Measurements from ENCODE around the gene HOXB9. TPM values are rescaled to one million over a fixed set of nuclear protein-coding genes. Genes with fewer than 3 reads are reported as not detected.

HOXB9 gene
- 10 to 100 TPM; 57.8 to 70.4 (median 64.7) TPM for polyA plus RNA-seq (ENCODE audit: insufficient read length in 4 of 4)

- DNase-seq (ENCODE audit: low read depth in 4 of 4, low spot score in 2 of 4), result peak in 1 of 4 donors; percentile 67
Observed at GRCh38 chr17:48626245-48627117, at the start of gene HOXB9. TSS of gene HOXB9 (minus strand) at chr17:48626358. CDS start at chr17:48626269, 89 bp downstream.

- DNase-seq (ENCODE audit: low read depth in 4 of 4, low spot score in 2 of 4), result no peak
Observed at GRCh38 chr17:48672340-48672739, 46.2 kb upstream of the HOXB9 start.

GRCh38 chr17:48671697-48672171 lies 45.6 kb upstream of the HOXB9 start:
- DNase-seq (ENCODE audit: low read depth in 4 of 4, low spot score in 2 of 4), result peak; percentile 52 to 73 (median 56)

GRCh38 chr17:48663134-48663924 lies 37.2 kb upstream of the HOXB9 start:
- no peak for DNase-seq (ENCODE audit: low read depth in 4 of 4, low spot score in 2 of 4)

GRCh38 chr17:48655913-48656312 lies 29.8 kb upstream of the HOXB9 start:
- DNase-seq (ENCODE audit: low read depth in 4 of 4, low spot score in 2 of 4), result no peak

GRCh38 chr17:48649741-48650140 lies 23.6 kb upstream of the HOXB9 start:
- no peak for DNase-seq (ENCODE audit: low read depth in 4 of 4, low spot score in 2 of 4)

- no peak for DNase-seq (ENCODE audit: low read depth in 4 of 4, low spot score in 2 of 4)
Observed at GRCh38 chr17:48647963-48648245, 21.7 kb upstream of the HOXB9 start.

GRCh38 chr17:48647103-48647962 lies 21.2 kb upstream of the HOXB9 start:
- DNase-seq (ENCODE audit: low read depth in 4 of 4, low spot score in 2 of 4), result no peak

- peak in 1 of 4 donors; percentile 52 for DNase-seq (ENCODE audit: low read depth in 4 of 4, low spot score in 2 of 4)
Observed at GRCh38 chr17:48646183-48647102, 20.3 kb upstream of the HOXB9 start.

GRCh38 chr17:48645639-48646182 lies 19.6 kb upstream of the HOXB9 start:
- DNase-seq (ENCODE audit: low read depth in 4 of 4, low spot score in 2 of 4), result no peak

DNA sequence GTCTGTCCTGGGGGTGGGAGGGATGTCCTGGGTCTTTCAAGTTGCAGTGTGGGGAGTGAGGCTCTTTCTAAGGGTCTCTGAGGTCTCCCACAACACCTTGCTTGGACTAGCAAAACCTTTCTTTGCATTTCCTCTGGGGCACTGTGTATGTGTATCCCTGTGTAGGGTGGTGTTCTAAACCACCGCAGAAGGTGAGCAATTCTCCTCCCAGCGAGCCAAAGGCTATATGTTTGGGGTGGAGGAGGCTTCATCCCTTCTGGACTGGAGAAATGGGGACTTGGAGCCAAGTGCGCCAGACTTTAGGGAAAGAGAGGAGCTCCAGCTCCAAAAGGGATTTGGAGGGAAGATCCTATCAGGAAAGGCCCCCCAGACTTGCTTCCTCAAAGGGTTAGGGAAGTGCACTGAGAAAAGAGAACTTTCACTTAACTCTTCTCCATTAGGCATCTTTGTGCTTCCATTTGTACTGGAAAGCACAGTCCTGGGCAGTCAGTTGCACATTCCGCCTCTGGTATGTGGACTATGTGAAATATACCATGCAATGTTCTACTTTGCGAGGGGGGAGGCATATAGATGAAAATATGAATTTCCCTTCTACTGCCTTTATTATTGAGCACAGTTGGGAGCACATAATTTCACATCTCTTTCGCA lies 18.9 kb upstream of the HOXB9 start:
- DNase-seq (ENCODE audit: low read depth in 4 of 4, low spot score in 2 of 4), result no peak

DNA sequence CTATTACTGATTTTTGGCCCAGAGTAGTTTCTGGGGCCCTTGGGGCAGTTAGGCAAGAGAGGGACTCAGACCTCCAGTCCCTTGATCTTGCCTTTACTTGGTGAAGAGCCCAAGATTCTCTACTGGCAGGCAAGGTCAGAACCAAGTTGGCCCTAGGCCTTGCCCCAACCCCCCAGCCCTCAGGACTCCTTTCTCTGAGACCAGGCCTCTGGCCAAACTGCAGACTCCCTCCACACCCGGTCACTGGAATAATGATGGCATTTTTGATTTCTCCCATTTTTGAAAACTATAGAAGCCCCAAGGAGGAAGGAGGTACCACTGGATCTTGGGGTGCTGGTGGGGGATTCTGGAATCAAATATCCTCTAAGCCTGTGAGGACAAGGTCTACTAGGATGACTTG lies 18.0 kb upstream of the HOXB9 start:
- no peak for DNase-seq (ENCODE audit: low read depth in 4 of 4, low spot score in 2 of 4)

GRCh38 chr17:48643697-48644012 lies 17.5 kb upstream of the HOXB9 start:
- DNase-seq (ENCODE audit: low read depth in 4 of 4, low spot score in 2 of 4), result no peak

DNA sequence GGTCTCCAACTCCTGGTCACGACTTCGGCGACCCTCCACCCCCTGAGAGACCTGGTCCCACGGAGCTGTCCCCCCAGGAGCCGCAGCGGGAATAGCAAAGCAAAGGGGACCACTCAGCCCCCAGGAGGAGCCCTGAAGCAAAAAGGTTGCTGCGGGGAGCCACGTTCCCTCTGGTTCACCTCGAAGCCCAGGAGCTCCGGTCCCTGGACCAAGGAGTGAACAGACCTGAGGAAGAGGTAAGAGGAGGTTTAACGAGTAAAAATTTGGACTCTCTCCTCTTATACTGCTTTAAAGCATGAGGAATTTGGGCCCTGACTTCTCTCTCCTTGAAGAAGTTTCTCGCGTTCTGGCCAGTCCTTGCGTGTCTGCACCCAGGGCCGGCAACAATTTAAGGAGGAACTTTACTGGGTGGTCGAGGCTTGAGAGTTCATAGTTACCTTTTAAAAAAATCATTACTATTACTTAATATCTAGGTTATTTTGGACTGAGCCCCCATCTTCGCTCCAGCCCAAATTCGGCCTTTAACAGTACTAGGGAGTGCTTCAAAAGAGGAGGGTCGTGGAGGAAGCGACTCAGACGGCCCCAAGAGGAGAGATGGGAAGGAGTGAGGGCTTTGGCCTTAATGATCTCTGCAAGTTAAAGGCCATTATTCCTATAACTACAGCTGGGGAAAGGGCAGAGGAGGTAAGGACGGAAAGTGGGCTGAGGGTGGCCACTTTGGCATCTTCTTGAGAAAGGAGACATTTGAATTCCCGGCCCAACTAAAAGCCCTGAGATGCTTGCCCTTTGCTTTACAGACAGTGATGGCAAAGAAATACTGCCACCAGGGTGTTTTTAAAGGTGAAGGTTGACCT lies 16.9 kb upstream of the HOXB9 start:
- DNase-seq (ENCODE audit: low read depth in 4 of 4, low spot score in 2 of 4), result no peak

DNA sequence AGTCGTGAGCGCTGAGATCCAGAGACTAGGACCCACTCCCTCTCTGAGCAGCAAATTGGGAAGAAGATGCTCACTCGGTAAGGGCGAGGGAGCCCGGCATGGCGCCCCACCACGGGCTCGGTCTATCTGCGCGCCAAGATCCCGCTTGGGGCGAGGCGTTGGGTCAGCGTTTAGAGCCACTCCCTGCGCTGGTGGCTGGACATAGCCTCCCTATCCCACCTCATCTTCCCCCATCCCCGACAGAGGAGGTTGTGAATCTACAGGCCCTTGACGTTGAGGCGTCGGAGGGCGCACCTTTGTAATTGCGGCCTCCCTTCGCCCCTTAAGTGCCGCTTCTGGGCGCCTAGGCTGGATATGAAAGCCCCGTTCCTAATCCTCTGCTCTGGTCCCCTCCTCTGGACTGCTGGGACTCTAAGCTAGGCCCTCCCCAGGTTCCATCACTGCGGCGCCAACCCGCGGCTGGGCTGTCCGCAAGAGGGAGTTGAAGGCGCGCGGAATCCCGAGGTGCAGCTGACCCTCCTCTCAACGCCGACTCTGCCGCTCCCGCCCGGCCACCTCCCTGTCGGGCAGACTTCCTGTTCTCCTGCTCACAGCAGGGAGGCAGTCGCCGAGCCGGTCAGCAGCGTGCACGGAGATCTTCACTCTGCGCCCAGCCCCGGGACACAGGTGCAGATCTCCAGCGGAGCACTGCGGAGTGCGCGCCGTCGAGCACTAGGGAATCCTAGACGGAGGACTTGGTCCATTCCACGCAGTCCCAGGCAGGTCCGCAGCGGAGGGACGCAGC lies 16.1 kb upstream of the HOXB9 start:
- DNase-seq (ENCODE audit: low read depth in 4 of 4, low spot score in 2 of 4), result no peak

DNA sequence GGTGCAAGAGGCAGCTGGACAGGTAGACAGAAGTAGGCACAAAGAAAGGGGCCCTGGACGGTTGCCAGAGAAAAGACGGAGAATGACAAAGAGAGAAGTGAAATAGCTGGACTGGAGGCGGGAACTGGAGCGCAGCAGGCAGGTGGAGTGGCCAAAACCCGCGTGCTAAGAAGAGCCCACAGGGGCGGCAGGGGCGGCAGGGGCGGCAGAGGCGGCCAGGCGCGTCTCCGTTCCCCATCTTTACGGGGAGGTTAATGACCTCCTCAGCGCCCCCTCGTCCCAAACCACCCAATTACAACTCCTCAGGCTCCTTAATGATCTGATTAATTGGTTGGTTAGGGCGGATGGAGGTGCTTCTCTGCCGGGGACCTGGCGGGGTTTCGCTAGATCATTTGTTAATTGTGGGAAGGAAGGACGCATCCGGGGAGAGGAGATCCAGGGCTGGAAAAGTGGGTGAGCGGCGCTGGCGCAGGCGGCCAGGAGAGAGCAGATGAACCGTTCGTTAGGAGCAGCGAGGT lies 15.4 kb upstream of the HOXB9 start:
- DNase-seq (ENCODE audit: low read depth in 4 of 4, low spot score in 2 of 4), result no peak

DNA sequence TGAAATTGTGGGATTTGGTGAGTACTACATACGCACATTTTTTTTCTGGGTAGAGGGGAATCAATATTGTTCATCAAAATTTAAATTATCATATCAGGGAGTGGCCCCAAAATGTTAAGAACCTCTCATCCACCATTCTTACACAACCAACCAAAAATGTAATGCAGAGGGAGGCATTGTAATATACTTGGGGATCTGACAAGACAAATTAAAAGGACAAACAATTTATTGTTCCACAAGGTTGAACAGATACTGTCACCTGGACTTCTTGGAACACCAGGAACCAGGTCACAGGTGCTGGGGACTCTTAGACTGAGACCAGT lies 14.7 kb upstream of the HOXB9 start:
- no peak for DNase-seq (ENCODE audit: low read depth in 4 of 4, low spot score in 2 of 4)

Data from left renal cortex interstitium (tissue), 4 donors.